GM12878 (cell line): ENCODE data around the gene ZNF723.

Experiments
- CREM ChIP-seq: IDR thresholded peaks from 2 replicates; pipeline ENCODE4 v1.6.1; 2014; ENCODE audit warnings: antibody characterized with exemption, low read depth
- MTA2 ChIP-seq: fragments of 450-650 bp; IDR thresholded peaks from 2 replicates; pipeline ENCODE4 v1.6.1; 2016; ENCODE audit warnings: low read depth, mild to moderate bottlenecking, moderate library complexity
- NR2C2 ChIP-seq: IDR thresholded peaks from 2 replicates; pipeline ENCODE4 v1.6.1; 2011; ENCODE audit warnings: borderline replicate concordance, low read depth; ENCODE audit not compliant: control insufficient read depth, insufficient read length
- SIX5 ChIP-seq: IDR thresholded peaks from 2 replicates; pipeline ENCODE4 v1.6.1; 2011; ENCODE audit warnings: mild to moderate bottlenecking, low read depth, low read length, moderate library complexity; ENCODE audit not compliant: severe bottlenecking
- TCF12 ChIP-seq: IDR thresholded peaks from 2 replicates; pipeline ENCODE4 v1.6.1; 2011; ENCODE audit warnings: low read depth, mild to moderate bottlenecking, low read length
- TCF7 ChIP-seq: IDR thresholded peaks from 2 replicates; pipeline ENCODE4 v1.6.1; 2014; ENCODE audit warnings: antibody characterized with exemption, borderline replicate concordance

DNA sequence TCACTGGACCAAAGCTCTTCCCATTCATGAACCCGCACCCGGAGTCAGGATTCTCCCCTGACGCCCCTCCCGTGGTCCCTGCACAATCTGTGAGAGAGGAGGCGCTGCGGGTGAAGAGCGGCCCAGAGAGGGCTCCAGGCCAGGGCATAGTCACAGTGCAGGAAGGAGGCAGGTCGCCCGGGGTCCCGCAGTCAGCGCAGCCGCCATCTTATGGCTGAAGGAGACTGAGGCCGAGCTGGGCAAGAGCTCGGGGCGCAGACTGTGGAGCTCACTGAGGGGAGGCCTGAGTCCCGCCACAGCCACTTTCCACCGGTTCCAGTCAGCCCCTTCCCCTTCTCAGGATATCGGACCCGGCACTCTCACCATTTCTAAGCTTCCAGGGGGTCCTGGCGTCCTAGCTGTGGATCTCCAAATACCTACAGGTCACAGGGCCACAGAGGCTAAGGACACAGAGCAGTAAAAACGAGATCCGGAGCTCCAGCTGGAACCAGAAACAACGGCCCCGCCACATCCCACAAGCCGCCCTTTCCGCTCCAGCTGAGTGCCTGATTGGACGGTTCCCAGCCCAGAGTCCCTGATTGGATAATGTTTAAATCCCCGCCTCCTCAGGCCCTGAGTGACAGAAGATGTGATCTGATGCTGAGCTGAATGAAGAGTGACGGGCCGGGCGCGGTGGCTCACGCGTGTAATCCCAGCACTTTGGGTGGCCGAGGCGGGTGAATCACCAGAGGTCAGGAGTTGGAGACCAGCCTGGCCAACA, 48.3 kb upstream of the ZNF723 start, which contains the start of gene ZNF99:
- no peak for TF ChIP-seq TCF7
- no peak for TF ChIP-seq MTA2
- no peak for TF ChIP-seq CREM
- TF ChIP-seq NR2C2 = no peak
- TF ChIP-seq TCF12 = no peak
- no peak for TF ChIP-seq SIX5
